Right ventricle myocardium inferior (tissue), 1 donor: ENCODE measurements around the gene UFSP2. TPM values are rescaled to one million over a fixed set of nuclear protein-coding genes. Genes with fewer than 3 reads are reported as not detected.

Experiments used
- ATAC-seq: fragments of 200-7000 bp; cut with Tn5 transposase; one replicate; pipeline ENCODE4 v1.9.1; 2020; ENCODE audit warnings: mild to moderate bottlenecking, moderate library complexity
- DNase-seq: peaks from one replicate; pipeline ENCODE4 v3.0.0; 2021; ENCODE audit errors: missing footprints
- intact Hi-C: fragments of 100-400 bp; cut with DNase I; formaldehyde crosslinking; loops from one replicate; pipeline ENCODE4 v1.11.0; 2022
- total RNA-seq: library from RNA; stranded (reverse); fragmentation: NEBNext Ultra II Directional; extraction: Animal tissue kit (Norgen Biotek cat#: 25700); gene quantifications from one replicate; pipeline ENCODE4 v1.2.1, GENCODE V29; 2021
- donor health status: DM: no; HTN: yes; CAD: no; lungs with severe emphysema.

The UFSP2 gene
- total RNA-seq, 1 donor from 2014 or later = 42.0 TPM

- ATAC-seq = no peak
- DNase-seq = no peak
- intact Hi-C loops = loop anchor here (10.0 kb wide), 2 partner anchors 200 to 250 kb away; partner anchors contain the start of gene SLC25A4
Measured at GRCh38 chr4:185394568-185395237, 31.1 kb downstream of the UFSP2 start.

GRCh38 chr4:185392156-185392555, 33.6 kb downstream of the UFSP2 start:
- no peak for DNase-seq

GRCh38 chr4:185390941-185391340, 34.8 kb downstream of the UFSP2 start:
- intact Hi-C loops = loop anchor here (10.0 kb wide), 2 partner anchors 204 to 246 kb away; partner anchors contain the start of gene SLC25A4
- ATAC-seq = no peak
- DNase-seq = no peak

More at GRCh38 chr4:185392156-185392555, 33.6 kb downstream of the UFSP2 start:
- no peak for ATAC-seq
- intact Hi-C loops = loop anchor here (10.0 kb wide), 2 partner anchors 203 to 247 kb away; partner anchors contain the start of gene SLC25A4

- ATAC-seq = no peak
- no peak for DNase-seq
- intact Hi-C loops = no loop called here
Measured at GRCh38 chr4:185387957-185388356, 37.8 kb downstream of the UFSP2 start.

GRCh38 chr4:185384930-185385331, 40.8 kb downstream of the UFSP2 start:
- intact Hi-C loops = no loop called here
- ATAC-seq = peak; percentile 26
- no peak for DNase-seq

GRCh38 chr4:185384061-185384460, 41.7 kb downstream of the UFSP2 start:
- intact Hi-C loops = no loop called here
- DNase-seq = no peak
- ATAC-seq = no peak

GRCh38 chr4:185383451-185383850, 42.3 kb downstream of the UFSP2 start:
- no peak for ATAC-seq
- intact Hi-C loops = no loop called here

GRCh38 chr4:185382754-185383153, 43.0 kb downstream of the UFSP2 start:
- ATAC-seq = no peak
- intact Hi-C loops = no loop called here

More at GRCh38 chr4:185383451-185383850, 42.3 kb downstream of the UFSP2 start:
- no peak for DNase-seq

GRCh38 chr4:185381288-185382196, 44.2 kb downstream of the UFSP2 start:
- ATAC-seq = no peak
- DNase-seq = no peak
- intact Hi-C loops = no loop called here

More at GRCh38 chr4:185382754-185383153, 43.0 kb downstream of the UFSP2 start:
- DNase-seq = no peak

GRCh38 chr4:185380320-185380719, 45.4 kb downstream of the UFSP2 start:
- DNase-seq (no peak), ATAC-seq (no peak)
- intact Hi-C loops = no loop called here

- intact Hi-C loops = no loop called here
- DNase-seq (no peak), ATAC-seq (no peak)
Measured at GRCh38 chr4:185379326-185380295, 46.2 kb downstream of the UFSP2 start.

- intact Hi-C loops = no loop called here
Measured at GRCh38 chr4:185378264-185378663, 47.5 kb downstream of the UFSP2 start.

GRCh38 chr4:185374573-185374972, 51.2 kb downstream of the UFSP2 start:
- intact Hi-C loops = no loop called here
- DNase-seq = no peak
- no peak for ATAC-seq

More at GRCh38 chr4:185378264-185378663, 47.5 kb downstream of the UFSP2 start:
- ATAC-seq (no peak), DNase-seq (no peak)

GRCh38 chr4:185374027-185374426, 51.7 kb downstream of the UFSP2 start:
- ATAC-seq (no peak), DNase-seq (no peak)
- intact Hi-C loops = no loop called here

GRCh38 chr4:185371702-185372101, 54.1 kb downstream of the UFSP2 start:
- intact Hi-C loops = no loop called here
- no peak for ATAC-seq
- DNase-seq = no peak

- ATAC-seq (no peak), DNase-seq (no peak)
- intact Hi-C loops = no loop called here
Measured at GRCh38 chr4:185370268-185370949, 55.4 kb downstream of the UFSP2 start.

- DNase-seq (no peak), ATAC-seq (no peak)
- intact Hi-C loops = no loop called here
Measured at GRCh38 chr4:185369731-185370130, 56.0 kb downstream of the UFSP2 start.

GRCh38 chr4:185364886-185365285, 60.9 kb downstream of the UFSP2 start:
- intact Hi-C loops = no loop called here
- ATAC-seq (no peak), DNase-seq (no peak)
